ENCODE measurements around the gene NKX1-1.
"Not testable (repeated sequence)": the region's sequence is repeated elsewhere in the genome, so short reads cannot be mapped to it uniquely, and the experiment has no call there.

The NKX1-1 gene

GRCh38 chr4:1395941-1396805 lies 10.1 kb downstream of the NKX1-1 start:
- DNase-seq (no peak), ATAC-seq (replicated peaks) (no peak)
- peaks cover 0 to 14% of the 10 kb centered on the region in 2 donors for H3K27me3 Mint-ChIP-seq
- H3K9me3 Mint-ChIP-seq: peaks cover 0 to 4% of the 10 kb centered on the region in 2 donors
- H3K4me1 Mint-ChIP-seq (ENCODE audit: low read depth in 2 of 2): no peaks in the 10 kb centered on the region
- H3K36me3 Mint-ChIP-seq (ENCODE audit: insufficient read depth): no peaks in the 10 kb centered on the region
- H3K27ac Mint-ChIP-seq: no peak overlapping the region
- H3K4me3 Mint-ChIP-seq: no peak overlapping the region

- H3K4me3 Mint-ChIP-seq; ATAC-seq (replicated peaks); H3K36me3 Mint-ChIP-seq (ENCODE audit: insufficient read depth); H3K4me1 Mint-ChIP-seq (ENCODE audit: low read depth in 2 of 2); H3K9me3 Mint-ChIP-seq; H3K27ac Mint-ChIP-seq; DNase-seq; H3K27me3 Mint-ChIP-seq: not testable (repeated sequence)
These were observed 10.8 kb downstream of the NKX1-1 start for GRCh38 chr4:1395389-1395820.

GRCh38 chr4:1394554-1395388 lies 11.5 kb downstream of the NKX1-1 start:
- not testable (repeated sequence) for DNase-seq

GRCh38 chr4:1393866-1394265 lies 12.4 kb downstream of the NKX1-1 start:
- DNase-seq (no peak), ATAC-seq (replicated peaks) (no peak)
- H3K4me1 Mint-ChIP-seq (ENCODE audit: low read depth in 2 of 2): no peaks in the 10 kb centered on the region
- no peak overlapping the region for H3K27ac Mint-ChIP-seq
- H3K27me3 Mint-ChIP-seq: no peaks in the 10 kb centered on the region
- peaks cover 0 to 4% of the 10 kb centered on the region in 2 donors for H3K9me3 Mint-ChIP-seq
- H3K36me3 Mint-ChIP-seq (ENCODE audit: insufficient read depth): no peaks in the 10 kb centered on the region
- H3K4me3 Mint-ChIP-seq: no peak overlapping the region

More at GRCh38 chr4:1394554-1395388, 11.5 kb downstream of the NKX1-1 start:
- not testable (repeated sequence) for H3K4me3 Mint-ChIP-seq; H3K4me1 Mint-ChIP-seq (ENCODE audit: low read depth in 2 of 2); ATAC-seq (replicated peaks); H3K36me3 Mint-ChIP-seq (ENCODE audit: insufficient read depth); H3K27ac Mint-ChIP-seq; H3K9me3 Mint-ChIP-seq; H3K27me3 Mint-ChIP-seq

GRCh38 chr4:1393363-1393762 lies 12.9 kb downstream of the NKX1-1 start:
- H3K4me1 Mint-ChIP-seq (ENCODE audit: low read depth in 2 of 2); H3K36me3 Mint-ChIP-seq (ENCODE audit: insufficient read depth); ATAC-seq (replicated peaks); H3K27me3 Mint-ChIP-seq; DNase-seq; H3K9me3 Mint-ChIP-seq; H3K27ac Mint-ChIP-seq; H3K4me3 Mint-ChIP-seq: not testable (repeated sequence)

GRCh38 chr4:1385373-1386340 lies 20.6 kb downstream of the NKX1-1 start:
- ATAC-seq (replicated peaks) (no peak), DNase-seq (no peak)
- Mint-ChIP-seq H3K36me3 (ENCODE audit: insufficient read depth) (peaks cover 3% of the 10 kb centered on the region), H3K27ac (no peak overlapping the region), H3K27me3 (no peaks in the 10 kb centered on the region), H3K4me1 (ENCODE audit: low read depth in 2 of 2) (no peaks in the 10 kb centered on the region), H3K4me3 (no peak overlapping the region), H3K9me3 (peaks cover 0 to 7% of the 10 kb centered on the region in 2 donors)

- no peak for DNase-seq
- Mint-ChIP-seq H3K9me3 (peaks cover 0 to 7% of the 10 kb centered on the region in 2 donors), H3K27me3 (no peaks in the 10 kb centered on the region), H3K4me1 (ENCODE audit: low read depth in 2 of 2) (no peaks in the 10 kb centered on the region), H3K4me3 (no peak overlapping the region), H3K36me3 (ENCODE audit: insufficient read depth) (peaks cover 3% of the 10 kb centered on the region), H3K27ac (no peak overlapping the region)
- ATAC-seq (replicated peaks): no peak
These were observed 21.4 kb downstream of the NKX1-1 start for GRCh38 chr4:1384675-1385372.

GRCh38 chr4:1383728-1384591 lies 22.3 kb downstream of the NKX1-1 start:
- H3K9me3 Mint-ChIP-seq: peaks cover 0 to 7% of the 10 kb centered on the region in 2 donors
- no peak for DNase-seq
- no peak overlapping the region for H3K4me3 Mint-ChIP-seq
- H3K4me1 Mint-ChIP-seq (ENCODE audit: low read depth in 2 of 2): no peaks in the 10 kb centered on the region
- H3K27ac Mint-ChIP-seq: no peak overlapping the region
- H3K36me3 Mint-ChIP-seq (ENCODE audit: insufficient read depth): peaks cover 3% of the 10 kb centered on the region
- H3K27me3 Mint-ChIP-seq: no peaks in the 10 kb centered on the region
- no peak for ATAC-seq (replicated peaks)

- Mint-ChIP-seq H3K4me1 (ENCODE audit: low read depth in 2 of 2) (no peaks in the 10 kb centered on the region), H3K4me3 (no peak overlapping the region), H3K9me3 (no peaks in the 10 kb centered on the region), H3K36me3 (ENCODE audit: insufficient read depth) (peaks cover 3% of the 10 kb centered on the region), H3K27ac (no peak overlapping the region), H3K27me3 (no peaks in the 10 kb centered on the region)
- ATAC-seq (replicated peaks) (no peak), DNase-seq (no peak)
These were observed 23.2 kb downstream of the NKX1-1 start for GRCh38 chr4:1382776-1383727.

GRCh38 chr4:1381944-1382541 lies 24.2 kb downstream of the NKX1-1 start:
- Mint-ChIP-seq H3K36me3 (ENCODE audit: insufficient read depth) (peaks cover 4% of the 10 kb centered on the region), H3K9me3 (no peaks in the 10 kb centered on the region), H3K4me1 (ENCODE audit: low read depth in 2 of 2) (no peaks in the 10 kb centered on the region), H3K4me3 (no peak overlapping the region), H3K27ac (peak overlapping the region in 1 of 2 donors; percentile 88), H3K27me3 (no peaks in the 10 kb centered on the region)
- DNase-seq (no peak), ATAC-seq (replicated peaks) (no peak)

GRCh38 chr4:1381181-1381621 lies 25.0 kb downstream of the NKX1-1 start:
- ATAC-seq (replicated peaks) (no peak), DNase-seq (no peak)
- no peaks in the 10 kb centered on the region for H3K9me3 Mint-ChIP-seq
- H3K4me1 Mint-ChIP-seq (ENCODE audit: low read depth in 2 of 2): no peaks in the 10 kb centered on the region
- peak overlapping the region in 1 of 2 donors; percentile 88 for H3K27ac Mint-ChIP-seq
- H3K36me3 Mint-ChIP-seq (ENCODE audit: insufficient read depth): peaks cover 8% of the 10 kb centered on the region
- no peak overlapping the region for H3K4me3 Mint-ChIP-seq
- H3K27me3 Mint-ChIP-seq: no peaks in the 10 kb centered on the region

All from effector memory CD8-positive, alpha-beta T cell (primary cell).